Omental fat pad (tissue), 4 donors: Measurements from ENCODE around the gene ACSL5. TPM values are rescaled to one million over a fixed set of nuclear protein-coding genes. Genes with fewer than 3 reads are reported as not detected.
"Not testable (repeated sequence)": the region's sequence is repeated elsewhere in the genome, so short reads cannot be mapped to it uniquely, and the experiment has no call there.

Source experiments
- ATAC-seq: fragments of 150-250 bp; one replicate; pipeline ENCODE4 v1.9.1; 2016; ENCODE audit warnings: mild to moderate bottlenecking, moderate library complexity; ENCODE audit not compliant: low FRiP score
- DNase-seq: peaks from one replicate; pipeline ENCODE4 v3.0.0-alpha.2; 2019; ENCODE audit warnings: low spot score
- CTCF ChIP-seq, 3 donors: fragments of 450-650 bp; IDR thresholded peaks; one replicate each; pipeline ENCODE4 v1.5.1; 2016 to 2017; ENCODE audit warnings: antibody characterized with exemption in 3 of 3, mild to moderate bottlenecking in 3 of 3, moderate library complexity in 2 of 3
- total RNA-seq, 4 donors: library from RNA; depleted of rRNA; stranded (reverse); fragments of >200 nt; gene quantifications; one replicate each; pipeline ENCODE4 v1.1.0, GENCODE V29; 2016

ACSL5 gene
- total RNA-seq, 4 donors from 2014 or later: 39.7 to 58.8 (median 48.4) TPM

GRCh38 chr10:112385201-112385600 lies 11.3 kb downstream of the ACSL5 start:
- DNase-seq (no peak), ATAC-seq (no peak)
- no peak for TF ChIP-seq CTCF (IDR thresholded peaks at IDR 0.05)

- ATAC-seq, DNase-seq: not testable (repeated sequence)
Observed at GRCh38 chr10:112388056-112388455, 14.1 kb downstream of the ACSL5 start.

GRCh38 chr10:112388548-112388947 lies 14.6 kb downstream of the ACSL5 start:
- no peak for TF ChIP-seq CTCF (IDR thresholded peaks at IDR 0.05)
- DNase-seq: no peak
- no peak for ATAC-seq

GRCh38 chr10:112389271-112389822 lies 15.4 kb downstream of the ACSL5 start:
- DNase-seq (no peak), ATAC-seq (peak; percentile 72)
- TF ChIP-seq CTCF (IDR thresholded peaks at IDR 0.05): no peak

- no peak for DNase-seq
- TF ChIP-seq CTCF (IDR thresholded peaks at IDR 0.05): no peak
- no peak for ATAC-seq
Observed at GRCh38 chr10:112390125-112390703, 16.3 kb downstream of the ACSL5 start.

- DNase-seq (no peak), ATAC-seq (no peak)
- TF ChIP-seq CTCF (IDR thresholded peaks at IDR 0.05): no peak
Observed at GRCh38 chr10:112393341-112393740, 19.4 kb downstream of the ACSL5 start.

- ATAC-seq: no peak
- DNase-seq: no peak
- TF ChIP-seq CTCF (IDR thresholded peaks at IDR 0.05): no peak
Observed at GRCh38 chr10:112393827-112394226, 19.9 kb downstream of the ACSL5 start.
